OCI-LY7 (cell line): ENCODE measurements around the gene KCNIP1. TPM values are rescaled to one million over a fixed set of nuclear protein-coding genes. Genes with fewer than 3 reads are reported as not detected.

Experiments
- BruUV-seq: library from RNA; stranded (reverse); fragments of 400-500 nt; replicated peaks from 2 replicates; lab custom pipeline; 2021; lab: Mats Ljungman, UMichigan
- CTCF ChIA-PET: fragments of 300-600 bp; sonication (Branson Sonifier 250); formaldehyde crosslinking; loops from one replicate; lab custom pipeline; 2022; ENCODE audit warnings: antibody characterized with exemption; ENCODE audit not compliant: unreplicated experiment; lab: Charles Lee
- POLR2A ChIA-PET: fragments of 300-600 bp; sonication (Branson Sonifier 250); formaldehyde crosslinking; loops from one replicate; lab custom pipeline; 2022; ENCODE audit warnings: antibody characterized with exemption; lab: Charles Lee
- DNase-seq: peaks from one replicate; pipeline ENCODE4 v3.0.0-alpha.2; 2015; ENCODE audit warnings: low spot score
- H2AFZ ChIP-seq: fragments of 200-600 bp; sonication (generic), shearing (Covaris generic); 2 replicates; pipeline ENCODE4 v1.6.1; 2014; ENCODE audit warnings: mild to moderate bottlenecking, antibody characterized with exemption, low read length, moderate library complexity
- H3K27ac ChIP-seq: fragments of 200-600 bp; sonication (generic); 2 replicates; pipeline ENCODE4 v1.5.1; 2014; ENCODE audit warnings: mixed run types, low read depth, mild to moderate bottlenecking, moderate library complexity, low read length, inconsistent platforms; ENCODE audit not compliant: poor library complexity, severe bottlenecking
- H3K36me3 ChIP-seq: fragments of 200-600 bp; sonication (generic); 2 replicates; pipeline ENCODE4 v1.6.1; 2014; ENCODE audit warnings: mild to moderate bottlenecking, antibody characterized with exemption, low read length, moderate library complexity, mixed read lengths; ENCODE audit not compliant: insufficient read depth
- H3K4me1 ChIP-seq: fragments of 200-600 bp; sonication (generic); 2 replicates; pipeline ENCODE4 v1.5.1; 2014; ENCODE audit warnings: mild to moderate bottlenecking, low read length; ENCODE audit not compliant: insufficient read depth, poor library complexity, severe bottlenecking
- H3K4me2 ChIP-seq: fragments of 200-600 bp; sonication (generic); 2 replicates; pipeline ENCODE4 v1.6.1; 2014; ENCODE audit warnings: mild to moderate bottlenecking, low read length
- H3K4me3 ChIP-seq: fragments of 200-600 bp; sonication (generic); 2 replicates; pipeline ENCODE4 v1.5.1; 2014; ENCODE audit warnings: mild to moderate bottlenecking, low read depth, low read length; ENCODE audit not compliant: poor library complexity, severe bottlenecking
- H3K79me2 ChIP-seq: fragments of 200-600 bp; sonication (generic); 2 replicates; pipeline ENCODE4 v1.6.1; 2016; ENCODE audit warnings: low read depth, mild to moderate bottlenecking, low read length, moderate library complexity, mixed read lengths; ENCODE audit not compliant: insufficient read depth
- H3K9me2 ChIP-seq: fragments of 200-600 bp; sonication (generic); 2 replicates; pipeline ENCODE4 v1.6.1; 2016; ENCODE audit warnings: mild to moderate bottlenecking, low read length, mixed read lengths; ENCODE audit not compliant: insufficient read depth
- H3K9me3 ChIP-seq: fragments of 200-600 bp; sonication (generic); 2 replicates; pipeline ENCODE4 v1.6.1; 2014; ENCODE audit warnings: mild to moderate bottlenecking, mixed run types, low read length, mixed read lengths
- H4K20me1 ChIP-seq: fragments of 200-600 bp; sonication (generic); 2 replicates; pipeline ENCODE4 v1.6.1; 2014; ENCODE audit warnings: mild to moderate bottlenecking, antibody characterized with exemption, low read length, moderate library complexity, mixed read lengths; ENCODE audit not compliant: insufficient read depth
- CTCF ChIP-seq: fragments of 200-600 bp; sonication (generic); conservative IDR thresholded peaks from 2 replicates; pipeline ENCODE4 v1.5.1; 2014; ENCODE audit warnings: mild to moderate bottlenecking, antibody characterized with exemption, low read length, moderate library complexity, mixed read lengths
- EZH2phosphoT487 ChIP-seq: fragments of 200-600 bp; sonication (generic); IDR thresholded peaks from 2 replicates; pipeline ENCODE4 v1.6.1; 2018; ENCODE audit warnings: low read depth, borderline replicate concordance, mild to moderate bottlenecking, mixed run types, antibody characterized with exemption, low read length, moderate library complexity, mixed read lengths
- intact Hi-C: fragments of 100-400 bp; cut with micrococcal nuclease; formaldehyde crosslinking; loops from one replicate; pipeline ENCODE4 v1.10.0; 2022; ENCODE audit not compliant: unreplicated experiment
- total RNA-seq, 2 experiments: library from RNA; depleted of rRNA in 1 of 2; stranded (reverse); fragments of >200 nt in 1 of 2; shearing (Covaris generic) in 1 of 2; gene quantifications; 2 replicates each; pipeline ENCODE4 v1.2.3, GENCODE V29; 2014 to 2022

Gene KCNIP1
- total RNA-seq, 2 experiments from 2014 or later, result not detected

GRCh38 chr5:170643591-170643990 lies 139.8 kb downstream of the KCNIP1 start:
- no peak overlapping the region for H2AFZ ChIP-seq
- no peaks in the 10 kb centered on the region for H4K20me1 ChIP-seq
- intact Hi-C loops, result no loop called here
- CTCF ChIA-PET, result no interaction called here
- H3K79me2 ChIP-seq, result no peaks in the 10 kb centered on the region
- no peak overlapping the region for H3K27ac ChIP-seq
- H3K4me1 ChIP-seq, result no peaks in the 10 kb centered on the region
- H3K9me2 ChIP-seq, result no peaks in the 10 kb centered on the region
- DNase-seq, result no peak
- no peak overlapping the region for H3K4me3 ChIP-seq
- H3K9me3 ChIP-seq, result no peaks in the 10 kb centered on the region
- H3K4me2 ChIP-seq, result no peak overlapping the region
- no peaks in the 10 kb centered on the region for H3K36me3 ChIP-seq
- TF ChIP-seq EZH2phosphoT487 (no peak), CTCF (no peak)
- POLR2A ChIA-PET, result no interaction called here
- BruUV-seq, result no TSS peak

- Histone ChIP-seq H3K4me2 (no peak overlapping the region), H2AFZ (no peak overlapping the region), H3K4me1 (no peaks in the 10 kb centered on the region), H3K9me2 (no peaks in the 10 kb centered on the region), H4K20me1 (no peaks in the 10 kb centered on the region), H3K9me3 (no peaks in the 10 kb centered on the region), H3K36me3 (no peaks in the 10 kb centered on the region), H3K4me3 (no peak overlapping the region), H3K79me2 (no peaks in the 10 kb centered on the region), H3K27ac (no peak overlapping the region)
- POLR2A ChIA-PET, result no interaction called here
- TF ChIP-seq EZH2phosphoT487 (no peak), CTCF (no peak)
- intact Hi-C loops, result no loop called here
- no TSS peak for BruUV-seq
- CTCF ChIA-PET, result no interaction called here
- DNase-seq, result no peak
Observed at GRCh38 chr5:170644501-170644900, 140.7 kb downstream of the KCNIP1 start.

GRCh38 chr5:170648541-170648940 lies 144.7 kb downstream of the KCNIP1 start:
- ChIA-PET POLR2A (interaction anchor here (0.6 kb wide), 1 partner anchor 78 kb away, joined by 3 read pairs; no protein-coding TSS in a partner anchor), CTCF (no interaction called here)
- Histone ChIP-seq H3K36me3 (no peaks in the 10 kb centered on the region), H3K4me2 (no peak overlapping the region), H3K79me2 (no peaks in the 10 kb centered on the region), H3K4me1 (no peaks in the 10 kb centered on the region), H4K20me1 (no peaks in the 10 kb centered on the region), H3K9me2 (no peaks in the 10 kb centered on the region), H2AFZ (no peak overlapping the region), H3K4me3 (no peak overlapping the region), H3K9me3 (no peaks in the 10 kb centered on the region), H3K27ac (no peak overlapping the region)
- intact Hi-C loops, result no loop called here
- BruUV-seq, result no TSS peak
- DNase-seq, result no peak
- TF ChIP-seq EZH2phosphoT487 (no peak), CTCF (no peak)
